Measurements from ENCODE around the gene ANGPTL2.

The ANGPTL2 gene

DNA sequence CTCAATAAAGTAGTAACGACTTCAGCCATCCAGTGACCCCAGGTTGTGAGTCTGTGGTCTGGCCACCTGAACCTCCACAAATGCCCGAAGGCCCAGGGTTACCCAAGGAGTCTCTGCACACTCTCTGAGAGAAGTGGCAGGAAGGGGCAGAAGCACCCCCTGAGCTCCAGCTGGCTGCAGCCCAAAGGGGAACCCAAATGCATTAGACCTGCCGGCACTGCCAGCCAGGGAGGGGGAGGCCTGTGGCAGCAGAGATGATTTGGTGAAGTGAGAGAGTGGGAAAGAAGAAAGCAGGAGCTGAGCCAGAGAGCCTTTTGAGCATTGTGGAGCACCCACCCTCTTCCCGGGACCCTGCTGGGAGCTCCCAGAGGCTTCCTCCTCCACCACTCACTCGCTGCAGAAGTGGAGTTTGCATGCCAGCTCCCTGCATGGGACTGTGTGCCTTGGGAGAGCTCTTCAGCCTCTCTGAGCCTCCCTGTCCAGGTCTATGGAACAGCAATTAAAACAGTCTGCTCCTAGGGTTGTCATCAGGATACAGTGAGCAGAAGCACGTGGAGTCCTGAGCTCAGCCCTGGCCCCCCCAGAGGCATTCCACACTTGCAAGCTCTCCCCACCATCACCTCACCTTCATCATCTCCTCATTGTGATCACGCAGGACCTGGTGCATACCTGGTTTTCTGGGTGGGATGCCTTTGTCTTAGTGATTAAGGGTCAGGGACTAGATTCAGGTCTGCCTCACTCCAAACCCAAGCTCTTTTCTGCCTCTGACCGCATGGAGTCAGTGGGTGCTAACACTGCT is 13.8 kb upstream of the ANGPTL2 start:
- no peak for DNase-seq

- DNase-seq: no peak
Observed at GRCh38 chr9:127135056-127135745, 12.8 kb upstream of the ANGPTL2 start.

DNA sequence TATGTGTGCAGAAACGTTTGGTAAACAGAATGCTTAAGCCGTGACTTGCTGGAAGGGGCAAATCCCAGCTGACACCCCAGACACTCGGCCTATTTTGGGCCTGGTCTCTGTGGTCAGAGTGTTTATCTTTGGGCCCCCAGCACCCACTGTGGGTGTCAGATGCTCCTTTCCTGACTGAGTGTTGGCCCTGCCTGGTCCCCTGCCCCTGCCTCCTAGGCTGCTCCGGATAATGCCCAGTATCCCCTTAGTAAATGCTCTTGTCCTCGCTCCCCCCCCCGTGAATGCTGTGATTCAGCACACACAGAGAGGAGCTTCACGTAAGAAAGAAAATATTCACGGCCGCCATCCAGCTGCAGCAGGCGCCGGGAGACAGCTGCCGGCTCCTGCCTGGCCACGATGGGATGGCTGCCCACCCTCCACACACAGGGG is 11.3 kb upstream of the ANGPTL2 start:
- no peak for DNase-seq

DNA sequence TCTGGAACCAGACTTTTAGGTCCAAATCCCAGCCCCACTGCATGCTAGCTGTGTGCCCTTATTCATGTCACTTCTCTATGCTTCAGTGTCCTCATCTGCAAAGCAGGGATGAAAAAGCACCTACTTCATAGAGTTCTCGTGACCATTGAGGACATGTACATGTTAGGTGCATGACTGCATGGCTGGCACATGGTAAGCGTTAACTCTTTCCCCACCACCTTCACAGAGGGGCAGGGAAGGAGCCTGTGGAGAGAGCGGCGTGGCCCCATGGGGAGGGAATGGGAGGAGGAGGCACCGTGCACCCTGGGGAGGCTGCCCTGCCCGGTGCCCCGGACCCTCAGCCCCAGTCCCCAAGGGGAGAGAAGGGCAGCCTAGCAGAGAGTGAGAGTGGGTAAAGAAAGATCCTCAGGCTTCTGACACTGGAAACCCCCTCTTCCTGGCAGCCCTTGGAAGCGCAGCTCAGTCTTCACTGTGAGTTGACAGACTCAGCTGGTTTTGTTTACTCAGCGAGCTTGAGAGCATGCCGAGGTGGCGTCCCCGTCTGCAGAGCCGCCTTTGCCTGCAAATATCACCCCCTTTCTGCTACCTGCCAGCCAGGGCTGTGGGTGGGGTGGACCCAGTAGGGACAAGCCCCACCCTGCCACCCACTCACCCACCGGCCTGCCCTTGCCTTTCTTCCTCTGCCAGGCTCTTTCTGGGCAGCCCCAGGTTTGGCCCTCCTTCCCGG is 10.6 kb upstream of the ANGPTL2 start:
- DNase-seq: no peak

GRCh38 chr9:127132375-127132774 is 9.9 kb upstream of the ANGPTL2 start:
- no peak for DNase-seq

GRCh38 chr9:127131871-127132270 is 9.4 kb upstream of the ANGPTL2 start:
- no peak for DNase-seq

DNA sequence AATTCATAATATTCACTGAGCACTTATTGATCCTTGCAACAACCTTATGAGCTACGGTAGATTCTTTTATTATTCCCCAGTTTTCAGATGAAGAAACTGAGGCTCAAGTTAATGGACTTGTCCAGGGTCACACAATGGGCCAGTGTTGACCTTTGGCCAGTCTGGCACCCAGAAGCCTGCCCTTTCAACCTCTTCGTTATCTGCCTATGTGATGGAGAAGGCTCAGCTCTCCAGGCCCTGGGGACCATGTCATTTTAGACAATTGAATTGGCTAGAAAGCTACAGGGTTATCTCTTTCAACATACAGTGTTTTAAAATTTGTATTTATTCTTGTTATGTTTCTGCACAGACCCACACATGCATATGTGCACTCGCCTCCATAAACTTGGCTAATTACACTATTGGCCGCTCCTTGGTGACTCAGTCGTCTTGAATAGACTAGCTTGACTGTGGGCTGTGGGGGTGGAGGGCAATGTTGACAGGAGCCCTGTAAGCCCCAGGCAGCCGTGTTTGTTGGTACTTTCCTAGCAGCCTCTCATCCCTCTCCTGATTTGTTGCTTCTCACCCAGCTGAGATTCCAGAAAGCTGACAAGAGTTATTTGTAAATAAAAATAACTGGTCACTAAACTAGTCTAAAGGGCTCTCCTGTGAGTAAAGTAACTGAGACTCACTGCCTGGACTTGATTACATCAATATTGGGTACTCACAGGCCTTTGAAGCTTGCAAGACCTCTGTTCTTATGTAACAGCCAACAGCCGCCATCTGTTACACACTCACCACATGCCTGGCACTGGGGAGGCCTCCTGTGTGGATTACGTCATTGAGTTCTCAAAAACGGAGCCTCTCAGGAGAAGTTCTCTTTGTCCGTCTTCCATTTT is 8.5 kb upstream of the ANGPTL2 start:
- no peak for DNase-seq

DNA sequence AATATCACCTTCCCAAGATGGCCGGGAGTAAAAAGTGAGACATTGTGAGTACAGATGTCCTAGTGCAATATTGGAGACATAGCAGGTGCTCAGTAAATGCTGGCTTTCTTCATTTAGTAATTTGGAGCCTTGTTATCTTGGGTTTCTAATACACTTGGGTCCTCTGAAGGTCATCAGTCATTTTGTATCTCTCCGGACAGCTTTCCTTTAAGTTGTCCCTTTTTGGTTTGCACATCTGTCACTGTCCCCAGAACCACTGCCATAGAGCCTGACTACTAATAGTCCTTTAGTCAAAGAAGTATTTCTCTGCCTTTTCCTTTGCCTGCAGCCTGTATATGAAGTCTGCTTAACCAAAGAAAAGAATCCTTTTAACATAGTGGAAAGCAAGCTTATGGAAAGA is 7.8 kb upstream of the ANGPTL2 start:
- no peak for DNase-seq

DNA sequence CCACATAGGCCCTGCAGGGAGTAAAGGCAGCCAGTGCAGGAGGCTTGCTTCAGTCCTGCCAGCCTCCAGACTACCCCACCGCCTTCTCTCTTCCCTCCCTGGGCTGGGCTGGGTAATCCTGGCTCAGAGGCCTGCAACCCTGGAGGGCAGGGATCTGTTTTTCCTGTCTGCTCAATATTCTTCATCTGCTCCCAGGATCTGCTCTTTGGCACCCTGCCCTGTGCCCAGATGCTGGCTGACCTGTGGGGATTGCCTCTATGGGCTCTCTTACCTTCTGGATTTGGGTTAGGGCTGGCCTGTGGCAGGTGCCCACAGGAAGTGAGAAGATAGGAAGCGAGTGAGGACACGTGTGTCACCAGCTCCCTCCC is 7.3 kb upstream of the ANGPTL2 start:
- no peak for DNase-seq

DNA sequence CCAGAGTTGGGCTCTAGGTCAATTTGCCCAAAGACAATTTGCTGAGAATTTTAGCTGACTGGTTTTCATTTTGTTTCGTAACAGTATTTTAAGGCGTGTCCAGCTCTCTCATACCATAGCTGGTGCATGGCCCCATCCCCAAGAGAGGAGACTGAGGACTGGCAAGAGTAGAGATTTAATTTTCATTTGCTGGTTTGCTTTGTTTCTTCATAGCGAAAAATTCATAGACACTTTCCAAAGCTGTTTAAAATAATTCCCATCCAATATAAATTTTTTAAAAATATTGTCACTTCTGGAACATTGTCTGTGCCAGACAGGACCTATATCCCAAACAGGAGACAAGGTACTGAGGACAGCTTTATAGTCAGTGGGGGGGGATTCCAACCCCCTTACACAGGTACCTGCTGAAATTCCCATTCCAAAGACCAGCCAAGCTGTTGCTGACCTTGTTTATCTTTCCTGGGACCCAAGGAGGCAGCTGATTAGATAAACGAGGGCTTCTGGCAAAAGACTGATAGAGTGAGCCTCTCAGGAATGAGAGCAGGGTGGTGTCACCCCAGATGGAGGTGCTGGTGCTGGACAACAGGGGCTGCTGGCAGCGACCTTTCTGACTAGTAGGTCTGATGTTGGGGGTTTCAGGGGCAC is 6.8 kb upstream of the ANGPTL2 start:
- DNase-seq: no peak

- no peak for DNase-seq
Observed at GRCh38 chr9:127128341-127129072, 6.1 kb upstream of the ANGPTL2 start.

GRCh38 chr9:127126971-127127370 is 4.5 kb upstream of the ANGPTL2 start:
- no peak for DNase-seq

GRCh38 chr9:127124792-127125191 is 2.4 kb upstream of the ANGPTL2 start:
- DNase-seq: no peak

- no peak for DNase-seq
Observed at GRCh38 chr9:127124111-127124531, 1.7 kb upstream of the ANGPTL2 start.

DNA sequence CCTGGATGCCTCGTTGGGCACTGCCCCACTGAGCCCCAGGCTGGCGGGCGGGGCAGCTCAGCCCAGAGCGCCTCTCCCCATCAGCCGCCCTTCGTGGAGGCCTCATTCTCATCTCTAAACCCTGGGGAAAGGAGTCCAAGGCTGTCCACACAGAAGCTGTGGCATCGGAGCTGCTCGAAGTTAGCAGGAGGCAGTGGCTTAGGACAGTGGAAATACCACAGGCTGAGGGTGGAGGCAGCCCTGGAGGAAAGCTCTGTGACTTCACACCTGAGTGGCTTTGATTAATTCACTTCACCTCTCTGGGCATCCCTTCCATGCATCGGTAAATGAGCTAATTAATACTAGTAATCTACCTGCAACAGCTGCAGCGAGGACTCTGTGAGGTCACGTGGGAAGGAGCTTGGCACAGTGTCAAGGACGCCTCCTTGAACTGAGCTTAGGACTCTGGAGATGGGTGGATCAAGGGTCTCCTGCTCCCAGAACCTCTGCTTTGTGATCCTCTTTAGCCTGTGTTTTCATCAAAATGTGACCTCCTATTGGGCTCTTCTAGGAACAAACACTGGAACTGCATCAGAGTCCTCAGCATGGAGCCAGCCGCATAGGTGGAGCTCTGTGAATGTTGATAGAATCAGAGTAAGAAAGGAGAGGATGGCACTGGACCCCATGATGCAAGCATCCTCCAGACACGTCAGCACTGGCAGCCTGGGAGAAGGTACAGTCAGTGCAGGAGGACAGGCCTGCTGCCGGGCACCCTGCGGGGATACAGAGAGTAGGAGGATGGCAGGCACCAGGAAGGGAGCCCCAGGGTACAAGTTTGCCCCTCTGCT is 842 bp upstream of the ANGPTL2 start:
- DNase-seq: no peak

DNA sequence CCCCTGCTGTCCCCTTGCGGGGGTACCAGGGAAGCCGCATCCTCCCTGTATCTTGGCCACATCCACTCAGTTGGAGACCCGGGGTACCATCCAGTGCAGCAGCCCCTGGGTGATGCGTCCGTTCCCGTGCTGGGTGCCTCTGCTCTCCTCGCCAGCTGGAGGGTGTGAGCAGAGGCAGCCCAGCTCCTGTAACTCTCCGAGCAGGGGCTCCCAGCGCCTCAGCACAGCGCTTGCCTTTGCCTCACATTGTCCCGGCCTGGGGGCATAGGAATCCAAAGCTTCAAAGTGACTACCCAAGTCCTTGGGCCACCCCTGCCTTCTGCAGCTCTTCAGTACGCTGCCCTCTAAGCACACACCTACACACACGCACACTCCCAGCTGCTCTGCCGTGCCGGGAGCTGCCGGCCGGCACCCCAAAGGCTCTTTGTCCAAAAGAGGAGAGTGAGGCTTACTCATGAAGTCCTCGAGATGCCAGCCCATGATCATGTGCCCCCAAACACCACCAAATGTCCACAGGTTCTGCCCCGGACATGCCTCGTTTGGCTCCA is 733 bp downstream of the ANGPTL2 start:
- no peak for DNase-seq

DNA sequence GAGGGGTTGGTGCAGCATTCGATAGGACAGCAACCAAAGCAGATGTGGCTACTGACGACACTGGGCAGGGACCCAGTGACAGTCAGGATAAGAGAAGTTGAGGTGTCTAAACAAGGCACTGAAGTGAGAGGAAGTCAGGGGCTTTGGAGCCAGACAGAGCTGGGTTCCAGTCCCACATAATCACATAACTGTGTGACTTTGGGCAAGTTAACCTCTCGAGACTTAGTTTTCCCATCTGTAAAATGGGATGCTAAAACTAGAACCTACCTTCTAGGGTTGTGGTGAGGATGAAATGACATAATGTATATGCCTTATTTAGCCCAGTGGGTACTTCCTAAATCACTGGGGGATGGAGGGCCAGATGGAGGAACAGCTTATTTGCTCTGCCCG is 3.1 kb downstream of the ANGPTL2 start:
- DNase-seq: no peak

- DNase-seq: no peak
Observed at GRCh38 chr9:127118597-127119319, 3.7 kb downstream of the ANGPTL2 start.

GRCh38 chr9:127117801-127118200 is 4.6 kb downstream of the ANGPTL2 start:
- DNase-seq: no peak

DNA sequence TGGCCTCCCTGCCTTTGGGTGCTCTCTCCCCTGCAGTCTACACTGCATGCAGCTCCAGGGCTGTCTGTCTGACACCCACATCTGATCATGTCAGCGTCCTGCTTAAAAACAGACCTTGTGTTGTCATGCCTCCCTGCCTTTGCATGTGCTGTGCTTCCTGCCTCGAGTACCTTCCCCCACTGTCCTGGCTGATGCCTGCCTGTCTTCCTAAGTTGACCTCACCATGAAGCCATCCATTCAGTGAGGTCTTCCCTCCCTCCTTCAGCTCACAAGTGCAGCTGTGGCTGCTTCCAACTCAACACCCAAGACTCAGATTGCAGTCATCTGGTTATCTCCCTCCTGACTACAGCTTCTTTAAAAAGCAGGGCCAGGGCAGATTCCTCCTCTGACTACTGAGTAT is 5.5 kb downstream of the ANGPTL2 start:
- no peak for DNase-seq

All from stimulated activated naive CD4-positive, alpha-beta T cell treated with Interleukin-2 at 50 U/mL for 16 hours (primary cell).